GM12878 (cell line): ENCODE results near the gene SETD2.

Experiments used
- BCLAF1 ChIP-seq: fragments of 450-650 bp; IDR thresholded peaks from 2 replicates; pipeline ENCODE4 v1.6.1; 2017; ENCODE audit warnings: antibody characterized with exemption, mild to moderate bottlenecking, moderate library complexity
- CREB1 ChIP-seq: IDR thresholded peaks from 2 replicates; pipeline ENCODE4 v1.6.1; 2012; ENCODE audit warnings: low read depth, mild to moderate bottlenecking, inconsistent platforms
- CTCF ChIP-seq, 3 experiments: IDR thresholded peaks in 2 of 3; conservative IDR thresholded peaks in 1 of 3; 2 replicates each; pipeline ENCODE4 v1.5.1; 2011; ENCODE audit warnings: low read depth in 3 of 3, low read length in 3 of 3, mild to moderate bottlenecking in 3 of 3, control low read depth in 2 of 3, moderate library complexity in 2 of 3, inconsistent platforms in 1 of 3, mixed read lengths in 1 of 3; ENCODE audit not compliant: control insufficient read depth in 2 of 3, insufficient read depth in 1 of 3; ENCODE audit errors: extremely low read depth in 1 of 3
- E4F1 ChIP-seq: fragments of 450-650 bp; IDR thresholded peaks from 2 replicates; pipeline ENCODE4 v1.6.1; 2018; ENCODE audit warnings: borderline replicate concordance, mild to moderate bottlenecking; ENCODE audit not compliant: partially characterized antibody
- FOXK2 ChIP-seq: fragments of 450-650 bp; IDR thresholded peaks from 2 replicates; pipeline ENCODE4 v1.6.1; 2017; ENCODE audit warnings: mild to moderate bottlenecking, moderate library complexity
- KDM1A ChIP-seq: fragments of 200-600 bp; sonication (generic); IDR thresholded peaks from 2 replicates; pipeline ENCODE4 v1.6.1; 2016; ENCODE audit warnings: borderline replicate concordance
- MAX ChIP-seq: IDR thresholded peaks from 2 replicates; pipeline ENCODE4 v1.6.1; 2012; ENCODE audit warnings: low read depth, low read length, improper control_type of control experiment
- NBN ChIP-seq: fragments of 450-650 bp; IDR thresholded peaks from 2 replicates; pipeline ENCODE4 v1.6.1; 2016
- NFYB ChIP-seq: IDR thresholded peaks from 2 replicates; pipeline ENCODE4 v1.6.1; 2011; ENCODE audit warnings: low read depth, mild to moderate bottlenecking, low read length, improper control_type of control experiment, moderate library complexity; ENCODE audit not compliant: insufficient read depth
- RAD21 ChIP-seq: IDR thresholded peaks from 2 replicates; pipeline ENCODE4 v1.6.1; 2011; ENCODE audit warnings: mild to moderate bottlenecking, low read depth, low read length, moderate library complexity; ENCODE audit not compliant: insufficient read depth
- RAD51 ChIP-seq: fragments of 450-650 bp; IDR thresholded peaks from 2 replicates; pipeline ENCODE4 v1.6.1; 2016; ENCODE audit warnings: moderate library complexity, mild to moderate bottlenecking, inconsistent platforms

GRCh38 chr3:47112997-47113396 lies 50.9 kb downstream of the SETD2 start:
- TF ChIP-seq CTCF (IDR thresholded peaks at IDR 0.05 in 2 of 3, conservative IDR thresholded peaks at IDR 0.05 in 1 of 3; ENCODE audit: control insufficient read depth in 2 of 3, extremely low read depth in 1 of 3, insufficient read depth in 1 of 3, low read depth in 3 of 3, low read length in 3 of 3): no peak
- TF ChIP-seq RAD21: no peak
- no peak for TF ChIP-seq RAD51
- no peak for TF ChIP-seq E4F1
- TF ChIP-seq KDM1A: no peak
- TF ChIP-seq NBN: no peak
- no peak for TF ChIP-seq MAX
- TF ChIP-seq BCLAF1: no peak
- no peak for TF ChIP-seq CREB1
- no peak for TF ChIP-seq NFYB
- TF ChIP-seq FOXK2: no peak
